ENCODE results near the gene VPS13D. TPM values are rescaled to one million over a fixed set of nuclear protein-coding genes. Genes with fewer than 3 reads are reported as not detected.
A peak's percentile ranks its signal among the peaks of the same experiment; 100 is the strongest.

VPS13D gene
- total RNA-seq, 2 donors from 2014 or later, result 54.0 to 63.3 TPM

GRCh38 chr1:12457771-12458170 is 227.9 kb downstream of the VPS13D start:
- Histone ChIP-seq H3K4me1 (peaks cover 73% of the 10 kb centered on the region), H3K27me3 (no peaks in the 10 kb centered on the region), H3K36me3 (replicated peaks in 1 of 2; ENCODE audit: insufficient read depth in 1 of 2, low read depth in 2 of 2) (no peaks in the 10 kb centered on the region), H3K4me3 (no peak overlapping the region), H3K27ac (peak overlapping the region in 2 of 4 donors; percentile 1 to 55), H3K9me3 (no peaks in the 10 kb centered on the region)
- 45 to 47% methylated on average over 4 of the region's 4 CpGs for WGBS, 2 donors
- DNase-seq (peak in 1 of 4 donors; percentile 35), ATAC-seq (no peak)
- no peak for TF ChIP-seq CTCF (IDR thresholded peaks at IDR 0.05)
- TF ChIP-seq POLR2A (IDR thresholded peaks at IDR 0.05), result no peak
- intact Hi-C loops (cut with DNase I), result no loop called here

DNA sequence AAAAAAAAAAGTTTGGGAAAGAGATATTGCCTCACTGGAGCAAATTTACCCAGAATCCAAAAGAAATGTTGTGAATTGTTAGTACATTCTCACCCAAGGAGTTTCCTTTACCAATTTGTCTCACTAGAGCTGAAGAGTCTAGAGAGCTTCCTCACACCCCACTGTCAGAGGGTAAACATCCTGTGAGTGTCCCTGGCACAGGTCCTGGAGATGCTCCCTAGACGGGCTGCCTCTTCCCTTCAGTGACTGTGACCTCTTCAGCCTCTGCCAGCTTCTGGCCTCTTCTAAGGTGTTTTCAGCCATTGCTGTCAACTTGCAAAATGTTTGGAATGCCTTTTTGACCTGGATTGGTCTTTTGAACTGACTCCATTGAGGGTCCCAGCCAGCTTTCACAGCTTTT is 228.7 kb downstream of the VPS13D start:
- H3K27me3 ChIP-seq, result no peaks in the 10 kb centered on the region
- DNase-seq (no peak), ATAC-seq (no peak)
- intact Hi-C loops (cut with DNase I), result no loop called here
- TF ChIP-seq CTCF (IDR thresholded peaks at IDR 0.05) (no peak), POLR2A (IDR thresholded peaks at IDR 0.05) (no peak)
- peak overlapping the region in 3 of 4 donors; percentile 1 to 55 (median 1) for H3K27ac ChIP-seq
- no peaks in the 10 kb centered on the region for H3K9me3 ChIP-seq
- H3K4me1 ChIP-seq, result peaks cover 73% of the 10 kb centered on the region
- no peak overlapping the region for H3K4me3 ChIP-seq
- WGBS, 2 donors, result 45 to 80% methylated on average over 1 of the region's 1 CpG
- no peaks in the 10 kb centered on the region for H3K36me3 ChIP-seq (replicated peaks in 1 of 2; ENCODE audit: insufficient read depth in 1 of 2, low read depth in 2 of 2)

GRCh38 chr1:12460121-12460520 is 230.3 kb downstream of the VPS13D start:
- Histone ChIP-seq H3K4me1 (peaks cover 73% of the 10 kb centered on the region), H3K27ac (peak overlapping the region; percentile 56 to 82 (median 72)), H3K4me3 (no peak overlapping the region), H3K9me3 (no peaks in the 10 kb centered on the region), H3K27me3 (no peaks in the 10 kb centered on the region), H3K36me3 (replicated peaks in 1 of 2; ENCODE audit: insufficient read depth in 1 of 2, low read depth in 2 of 2) (no peaks in the 10 kb centered on the region)
- TF ChIP-seq CTCF (IDR thresholded peaks at IDR 0.05) (peak in 2 of 7 experiments; percentile 10 to 18), POLR2A (IDR thresholded peaks at IDR 0.05) (peak in 2 of 3 donors; percentile 66 to 71)
- ATAC-seq (peak; percentile 68), DNase-seq (peak; percentile 76 to 84 (median 81))
- intact Hi-C loops (cut with DNase I), result no loop called here
- WGBS, 2 donors, result 19 to 27% methylated on average over 6 of the region's 6 CpGs

DNA sequence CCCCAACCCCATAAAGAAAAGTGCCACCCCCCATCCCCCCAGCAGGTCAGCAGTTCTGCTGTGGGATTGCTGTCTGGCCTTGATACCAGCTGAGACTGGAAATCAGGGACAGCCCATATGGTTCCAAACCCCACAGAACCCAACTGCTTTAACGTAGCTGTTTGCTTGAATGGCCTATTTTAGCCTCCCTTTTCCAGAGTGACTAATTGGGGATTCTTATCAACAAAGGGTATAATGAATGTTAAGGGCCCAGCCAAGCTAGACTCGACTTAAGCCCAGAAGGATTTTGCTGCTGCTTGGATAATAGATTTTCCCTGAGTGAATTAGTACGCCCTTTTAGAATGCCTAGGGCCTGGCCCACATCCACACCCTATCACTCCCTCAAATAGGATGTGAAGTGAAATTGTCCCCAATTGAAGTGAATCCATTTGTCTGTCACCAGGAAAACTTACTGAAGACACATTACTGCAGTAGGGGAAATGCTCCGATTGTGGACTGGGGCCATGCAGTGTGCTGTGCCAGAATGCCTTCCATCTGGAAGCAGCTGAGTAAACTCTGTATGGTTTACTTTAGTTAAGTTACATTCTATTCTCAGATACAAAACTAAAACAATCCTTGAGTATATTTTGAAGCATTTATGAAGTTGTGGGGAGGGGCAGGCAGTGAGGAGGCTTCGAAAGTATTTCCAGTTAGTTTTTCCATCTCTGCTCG is 231.2 kb downstream of the VPS13D start:
- ATAC-seq (peak; percentile 86), DNase-seq (peak; percentile 79 to 85 (median 84))
- TF ChIP-seq POLR2A (IDR thresholded peaks at IDR 0.05) (peak in 2 of 3 donors; percentile 7 to 13), CTCF (IDR thresholded peaks at IDR 0.05) (no peak)
- Histone ChIP-seq H3K27me3 (no peaks in the 10 kb centered on the region), H3K27ac (peak overlapping the region; percentile 81 to 93 (median 84)), H3K4me3 (no peak overlapping the region), H3K36me3 (replicated peaks in 1 of 2; ENCODE audit: insufficient read depth in 1 of 2, low read depth in 2 of 2) (no peaks in the 10 kb centered on the region), H3K4me1 (peaks cover 79% of the 10 kb centered on the region), H3K9me3 (no peaks in the 10 kb centered on the region)
- 13 to 22% methylated on average over 6 of the region's 6 CpGs for WGBS, 2 donors
- intact Hi-C loops (cut with DNase I), result no loop called here

GRCh38 chr1:12461754-12462153 is 231.9 kb downstream of the VPS13D start:
- no peaks in the 10 kb centered on the region for H3K27me3 ChIP-seq
- H3K4me1 ChIP-seq, result peaks cover 78% of the 10 kb centered on the region
- no peak for TF ChIP-seq CTCF (IDR thresholded peaks at IDR 0.05)
- TF ChIP-seq POLR2A (IDR thresholded peaks at IDR 0.05), result no peak
- H3K4me3 ChIP-seq, result no peak overlapping the region
- ATAC-seq, result no peak
- no peaks in the 10 kb centered on the region for H3K9me3 ChIP-seq
- intact Hi-C loops (cut with DNase I), result no loop called here
- no peak for DNase-seq
- peak overlapping the region; percentile 81 to 93 (median 84) for H3K27ac ChIP-seq
- WGBS, 2 donors, result 21 to 26% methylated on average over 2 of the region's 2 CpGs
- no peaks in the 10 kb centered on the region for H3K36me3 ChIP-seq (replicated peaks in 1 of 2; ENCODE audit: insufficient read depth in 1 of 2, low read depth in 2 of 2)

All from body of pancreas (tissue), 4 donors.